Skin epidermis (tissue), 12 donors: ENCODE data around the gene BCL2L13.
A peak's percentile ranks its signal among the peaks of the same experiment; 100 is the strongest.

ENCODE experiments used
- H3K27ac ChIP-seq, 21 experiments: fragments of 200-600 bp; sonication (generic) in 11 of 21; one replicate each; pipeline ENCODE4 v1.5.0; 2020; ENCODE audit warnings: mild to moderate bottlenecking in 3 of 21, inconsistent platforms in 2 of 21, moderate library complexity in 2 of 21
- H3K4me3 ChIP-seq, 7 experiments: fragments of 200-600 bp; sonication (generic) in 2 of 7; one replicate each; pipeline ENCODE4 v1.5.0; 2020; ENCODE audit warnings: inconsistent platforms in 2 of 7, mild to moderate bottlenecking in 2 of 7, moderate library complexity in 1 of 7

Gene BCL2L13

GRCh38 chr22:17773606-17774205 is 135.1 kb downstream of the BCL2L13 start:
- H3K27ac ChIP-seq: peak overlapping the region; percentile 51 to 97 (median 87)
- peak overlapping the region; percentile 71 to 87 (median 79) for H3K4me3 ChIP-seq

DNA sequence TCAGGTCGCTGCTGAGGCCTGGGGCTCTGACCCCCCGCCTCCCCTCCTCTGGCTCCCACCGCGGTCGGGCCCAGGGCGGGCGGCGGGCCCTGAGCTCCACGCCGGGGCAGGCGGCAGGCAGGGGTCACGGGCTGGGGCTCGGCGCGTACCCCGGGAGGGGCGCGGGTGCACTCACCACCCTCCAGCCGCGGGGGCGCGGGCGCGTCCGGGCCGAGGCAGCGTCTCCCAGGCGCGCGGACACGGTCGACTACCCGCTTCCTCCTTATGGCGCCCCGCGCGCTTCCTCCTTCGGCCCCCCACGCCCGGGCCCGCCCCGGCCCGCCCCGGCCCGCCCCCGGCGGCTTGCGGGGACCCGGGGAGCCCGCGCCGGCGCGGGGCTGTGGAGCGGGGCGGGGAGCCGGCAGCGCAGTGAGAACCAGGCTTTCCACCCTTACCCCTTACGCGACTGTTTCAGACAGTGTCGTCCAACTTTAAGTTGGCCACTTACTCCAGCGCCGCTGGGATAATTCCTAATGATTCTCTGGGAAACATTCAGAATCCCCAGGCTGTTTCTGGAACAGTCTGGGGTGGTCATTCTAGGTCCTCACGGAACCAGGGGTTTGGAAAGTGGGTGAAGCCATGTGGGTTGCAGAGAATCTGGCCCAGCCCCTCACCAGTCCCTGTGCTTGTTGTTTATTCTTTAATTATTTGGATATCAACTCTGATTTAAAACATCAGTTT is 135.8 kb downstream of the BCL2L13 start, which contains the start of gene BID:
BID (minus strand) TSS at position 264 of the 720 bp plus-strand sequence. CDS start 24,353 bp downstream, outside the sequence.
- peak within 1 kb of the TSS; percentile 51 to 97 (median 87) for H3K27ac ChIP-seq

DNA sequence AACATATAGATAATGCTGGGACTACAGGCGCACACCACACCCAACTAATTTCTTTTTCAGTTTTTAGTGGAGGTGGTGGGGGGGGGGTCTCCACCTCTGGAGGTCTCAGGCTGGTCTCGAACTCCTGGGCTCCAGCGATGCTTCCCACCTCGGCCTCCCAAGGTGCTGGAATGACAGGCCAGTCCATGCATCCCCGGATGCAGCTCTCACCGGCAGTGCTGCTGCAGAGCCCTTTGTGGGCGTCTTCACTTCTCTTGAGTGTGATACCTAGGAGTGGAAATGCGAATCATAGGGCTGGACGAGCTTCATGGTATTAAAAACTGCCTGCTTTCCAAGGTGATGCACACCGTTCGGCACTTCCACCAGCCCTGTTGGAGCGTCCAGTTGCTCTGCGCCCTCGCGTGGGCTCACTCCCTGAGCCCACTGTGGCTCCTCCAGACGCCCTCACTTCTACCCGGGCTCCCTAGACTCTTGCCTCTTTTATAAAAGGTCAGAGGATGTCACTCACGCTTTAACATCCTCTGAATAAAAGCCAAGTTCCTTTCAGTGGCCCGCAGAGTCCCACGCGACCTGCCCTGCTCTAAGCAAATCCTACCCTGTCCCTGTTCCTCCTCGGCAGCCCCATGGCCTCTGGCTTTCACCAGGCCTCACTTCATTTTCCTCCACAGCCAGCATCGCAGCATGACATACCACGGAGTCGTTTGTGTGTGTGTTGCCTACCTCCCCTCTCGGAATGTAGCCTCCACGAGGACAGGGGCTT is 136.5 kb downstream of the BCL2L13 start:
- H3K27ac ChIP-seq: peak overlapping the region in 10 of 21 experiments; percentile 37 to 97 (median 72)
- peak overlapping the region in 3 of 7 experiments; percentile 79 to 87 (median 86) for H3K4me3 ChIP-seq

More for the DNA sequence above, 135.8 kb downstream of the BCL2L13 start, which contains the start of gene BID:
- H3K4me3 ChIP-seq: peak within 1 kb of the TSS; percentile 71 to 87 (median 79)

DNA sequence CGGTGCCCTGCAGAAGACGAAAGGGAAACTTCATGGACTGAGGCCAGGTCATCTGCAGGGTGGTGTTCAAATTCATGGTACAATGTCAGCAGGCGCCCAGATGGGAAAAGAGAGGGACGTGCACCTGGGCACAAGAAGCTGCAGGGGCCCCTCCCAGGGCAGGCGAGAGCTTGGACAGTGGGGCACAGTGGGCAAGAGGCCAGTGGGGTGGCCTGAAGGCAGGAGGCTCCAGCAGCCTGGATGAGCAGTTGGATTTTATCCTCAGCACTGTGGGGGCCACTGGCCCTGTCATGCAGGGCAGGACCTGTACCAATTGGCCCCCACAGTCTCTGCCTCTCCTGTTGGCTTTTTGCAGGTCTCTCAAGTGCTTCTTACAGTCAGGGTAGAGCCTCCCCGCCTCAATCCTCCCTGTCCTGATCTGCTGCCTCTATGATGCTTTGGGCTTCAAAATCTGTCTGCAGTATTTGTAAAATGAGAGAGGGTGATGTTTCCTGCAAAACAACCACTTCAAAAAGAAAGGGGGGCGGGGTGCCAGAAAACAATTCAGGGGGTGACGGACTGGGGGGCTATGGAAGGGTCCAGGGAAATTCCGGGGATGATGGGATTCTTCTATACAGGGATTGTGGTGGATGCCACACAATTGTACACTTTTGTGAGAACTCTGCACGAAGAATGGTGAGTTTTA is 137.4 kb downstream of the BCL2L13 start:
- H3K4me3 ChIP-seq: no peak overlapping the region
- peak overlapping the region in 7 of 21 experiments; percentile 28 to 97 (median 55) for H3K27ac ChIP-seq

- peak overlapping the region; percentile 17 to 41 (median 29) for H3K4me3 ChIP-seq
- peak overlapping the region; percentile 12 to 97 (median 74) for H3K27ac ChIP-seq
Measured at GRCh38 chr22:17777005-17777716, 138.6 kb downstream of the BCL2L13 start.

DNA sequence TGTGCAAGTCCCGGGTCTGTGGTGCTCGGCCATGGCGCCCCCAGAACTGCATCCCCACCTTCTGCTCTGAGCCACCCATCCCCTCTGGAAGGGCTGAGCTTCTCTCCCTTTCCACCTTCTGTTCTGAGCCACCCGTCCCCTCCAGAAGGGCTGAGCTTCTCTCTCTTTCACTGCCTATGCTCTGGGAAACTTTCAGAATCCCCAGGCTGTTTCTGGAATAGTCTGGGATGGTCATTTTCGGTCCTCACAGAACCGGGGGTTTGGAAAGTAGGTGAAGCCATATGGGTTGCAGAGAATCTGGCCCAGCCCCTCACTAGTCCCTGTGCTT is 139.1 kb downstream of the BCL2L13 start:
- H3K4me3 ChIP-seq: peak overlapping the region; percentile 17 to 41 (median 29)
- H3K27ac ChIP-seq: peak overlapping the region; percentile 12 to 97 (median 74)

- Histone ChIP-seq H3K27ac (peak overlapping the region in 5 of 21 experiments; percentile 83 to 97 (median 95)), H3K4me3 (peak overlapping the region in 1 of 7 experiments; percentile 30)
Measured at GRCh38 chr22:17778412-17778976, 139.9 kb downstream of the BCL2L13 start.

DNA sequence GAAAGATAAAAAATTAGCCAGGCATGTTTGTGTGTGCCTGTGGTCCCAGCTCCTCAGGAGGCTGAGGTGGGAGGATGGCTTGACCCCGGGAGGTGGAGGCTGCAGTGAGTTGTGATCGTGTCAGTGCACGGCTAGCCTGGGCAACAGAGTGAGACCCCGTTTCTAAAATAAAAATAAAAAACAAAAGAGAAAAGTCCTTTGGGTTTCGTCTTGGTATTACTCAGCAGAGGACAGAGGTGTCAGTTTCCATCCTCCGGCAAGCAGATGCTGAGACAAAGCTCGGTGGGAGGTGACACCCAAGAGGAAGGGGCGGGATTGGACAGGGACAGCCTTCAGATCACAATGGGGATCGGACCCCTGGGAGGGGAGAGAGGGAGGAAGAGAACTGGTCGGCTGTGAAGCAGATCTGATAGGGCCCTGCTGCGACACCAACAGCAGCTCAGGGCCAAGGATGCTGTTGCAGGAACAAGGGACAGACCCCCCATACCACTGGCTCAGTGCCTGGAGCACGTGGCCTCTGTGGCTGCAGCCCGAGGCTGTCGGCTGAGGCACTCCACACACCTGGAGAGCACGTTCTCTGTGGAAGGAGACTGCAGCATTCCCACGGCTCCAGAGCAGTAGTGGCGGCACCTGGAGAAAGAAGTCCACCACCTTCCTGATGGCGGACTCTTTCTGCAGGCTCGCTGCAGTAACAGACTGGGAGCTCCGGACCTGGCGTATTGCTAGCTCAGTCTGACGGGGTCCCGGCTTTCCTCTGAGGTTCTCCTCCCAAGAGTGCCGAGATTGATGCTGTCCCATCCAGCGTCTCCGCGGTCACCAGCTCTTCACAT is 140.9 kb downstream of the BCL2L13 start:
- H3K27ac ChIP-seq: no peak overlapping the region
- no peak overlapping the region for H3K4me3 ChIP-seq

DNA sequence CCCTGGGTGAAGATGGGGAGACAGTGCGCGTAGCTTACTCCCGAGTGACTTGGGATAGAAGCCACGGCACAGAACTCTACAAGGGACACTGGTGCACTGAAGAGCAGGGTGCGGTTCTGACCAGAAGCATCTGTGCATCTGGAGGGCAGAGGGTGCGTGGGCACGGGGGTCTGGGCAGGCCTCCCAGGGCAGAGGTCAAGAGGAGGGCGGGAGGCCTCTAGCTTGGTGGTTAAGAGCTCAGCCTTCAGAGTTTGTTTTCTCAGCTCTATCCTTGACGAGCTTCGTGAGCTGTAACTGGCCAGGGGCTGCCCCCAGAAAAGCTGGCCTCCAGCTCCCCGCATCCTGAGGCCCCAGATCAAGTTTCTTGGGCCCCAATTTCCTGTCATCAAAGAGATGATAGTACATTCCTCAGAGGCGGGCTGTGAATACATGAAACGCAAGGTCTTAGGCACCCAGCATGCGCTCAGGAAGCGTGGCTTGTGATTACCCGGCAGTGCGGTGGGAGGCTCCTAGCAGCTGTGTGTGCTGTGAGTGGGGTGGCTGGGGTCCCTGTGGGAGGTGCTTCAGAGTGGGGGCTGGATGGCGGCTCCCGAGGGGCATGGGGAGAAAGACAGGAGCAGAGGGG is 141.7 kb downstream of the BCL2L13 start:
- Histone ChIP-seq H3K27ac (no peak overlapping the region), H3K4me3 (no peak overlapping the region)
